A549 treated with ZK216348 at 1 μM for 4 hours (cell line): ENCODE data around the gene SUPT5H. TPM values are rescaled to one million over a fixed set of nuclear protein-coding genes. Genes with fewer than 3 reads are reported as not detected.

Experiments
- total RNA-seq: library from RNA; stranded (reverse); fragments of 200-300 nt; extraction: Qiagen RNA extraction; gene quantifications from 5 replicates; pipeline ENCODE4 v1.2.3, GENCODE V29; 2022; ENCODE audit warnings: low read depth

Gene SUPT5H
- 140 to 214 TPM (median 201 TPM) in 5 replicates for total RNA-seq

DNA sequence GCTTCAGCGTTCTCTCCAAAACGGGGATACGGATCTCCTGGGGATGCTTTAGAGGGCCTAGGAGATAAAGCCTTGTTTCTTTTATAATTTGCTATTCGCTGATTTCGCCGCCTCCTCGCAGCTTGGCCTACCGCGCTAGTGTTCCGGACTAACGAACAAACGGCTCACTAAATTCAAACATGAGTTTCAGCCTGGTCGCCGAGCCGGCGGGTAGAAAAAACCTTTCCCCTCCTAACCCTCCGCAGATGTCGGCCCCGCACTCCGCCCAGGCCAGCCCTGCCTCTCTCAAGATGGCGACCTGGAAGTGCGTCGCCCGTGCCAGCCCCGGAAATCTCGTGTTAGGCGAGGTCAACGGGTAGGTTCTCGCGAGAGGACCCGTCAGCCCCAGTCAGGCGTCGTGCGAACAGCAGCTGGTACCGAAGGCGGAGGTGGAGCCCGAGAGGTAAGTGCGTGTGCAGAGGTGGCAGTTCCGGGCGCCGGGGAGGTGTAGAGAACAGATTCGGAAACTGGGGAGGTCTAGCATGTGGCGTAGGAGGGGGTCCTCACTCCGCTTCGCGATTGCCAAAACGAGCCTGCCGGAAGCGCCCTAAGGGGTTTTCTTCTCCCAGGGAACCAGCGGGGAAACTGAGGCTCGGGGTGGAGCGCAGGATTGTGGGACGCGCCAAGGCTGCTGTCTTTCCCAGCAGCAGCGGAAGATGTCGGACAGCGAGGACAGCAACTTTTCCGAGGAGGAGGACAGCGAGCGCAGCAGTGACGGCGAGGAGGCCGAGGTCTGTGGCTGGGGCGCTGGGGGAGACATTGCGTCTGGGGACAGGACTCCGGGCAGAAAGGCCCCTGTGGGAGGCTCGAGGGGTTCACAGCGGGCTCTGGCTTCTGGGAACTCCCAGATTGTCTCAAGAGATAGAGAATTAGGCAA lies at the start of gene SUPT5H:
Gene SUPT5H (plus strand): TSS at position 387 of the 916 bp plus-strand sequence. CDS start 309 bp downstream, at position 696.

DNA sequence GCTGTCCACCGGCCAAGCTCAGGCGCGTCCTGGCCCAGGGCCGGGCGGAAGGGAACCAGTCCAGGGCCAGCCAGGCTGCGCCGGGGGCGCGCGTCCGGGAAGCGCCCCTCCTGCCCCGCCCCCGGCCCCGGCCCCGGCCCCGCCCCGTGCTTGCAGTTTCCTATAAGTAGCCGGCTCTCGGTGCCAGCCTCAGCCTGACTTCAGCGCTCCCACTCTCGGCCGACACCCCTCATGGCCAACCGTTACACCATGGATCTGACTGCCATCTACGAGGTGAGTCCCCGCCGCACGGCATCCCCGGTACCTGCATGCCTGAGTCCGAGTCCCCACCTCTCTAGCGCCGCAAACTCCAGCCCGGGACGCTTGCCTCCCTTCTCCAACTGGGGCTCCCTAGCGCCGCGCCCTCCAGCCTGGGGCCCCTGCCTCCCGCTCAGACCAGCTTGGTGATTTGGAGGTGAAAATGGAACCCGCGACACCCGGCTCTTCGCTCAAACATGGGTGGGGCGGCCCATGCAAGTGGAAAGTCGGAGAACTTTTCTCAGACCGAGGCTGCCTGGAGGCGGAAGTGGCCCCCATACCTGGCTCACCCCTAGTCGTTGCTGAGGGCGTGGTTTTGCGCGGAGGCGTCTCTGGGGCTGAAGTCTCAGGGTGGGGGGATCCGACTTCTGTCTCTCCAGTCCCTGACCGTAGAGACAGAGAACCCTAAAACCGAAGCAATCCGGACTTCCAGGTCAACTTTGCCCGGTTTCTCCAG lies 38.5 kb upstream of the SUPT5H start, which contains the start of gene ZFP36:
Gene ZFP36 (plus strand): TSS at position 192 of the 754 bp plus-strand sequence. CDS start 58 bp downstream, at position 250.

GRCh38 chr19:39412100-39412866 lies 33.1 kb upstream of the SUPT5H start, which contains the start of gene PLEKHG2:
Gene PLEKHG2, plus strand, starts transcription at chr19:39412669. Its CDS starts 1,418 bp downstream, at chr19:39414087.

GRCh38 chr19:39435499-39436349 lies 9.7 kb upstream of the SUPT5H start, which contains the start of gene RPS16:
Gene RPS16, minus strand, starts transcription at chr19:39435949. Its CDS starts 54 bp downstream, at chr19:39435895.

GRCh38 chr19:39480337-39481228 lies 35.2 kb downstream of the SUPT5H start, which contains the start of gene TIMM50:
Gene TIMM50, plus strand, starts transcription at chr19:39480838. Its CDS starts 16 bp downstream, at chr19:39480854.

DNA sequence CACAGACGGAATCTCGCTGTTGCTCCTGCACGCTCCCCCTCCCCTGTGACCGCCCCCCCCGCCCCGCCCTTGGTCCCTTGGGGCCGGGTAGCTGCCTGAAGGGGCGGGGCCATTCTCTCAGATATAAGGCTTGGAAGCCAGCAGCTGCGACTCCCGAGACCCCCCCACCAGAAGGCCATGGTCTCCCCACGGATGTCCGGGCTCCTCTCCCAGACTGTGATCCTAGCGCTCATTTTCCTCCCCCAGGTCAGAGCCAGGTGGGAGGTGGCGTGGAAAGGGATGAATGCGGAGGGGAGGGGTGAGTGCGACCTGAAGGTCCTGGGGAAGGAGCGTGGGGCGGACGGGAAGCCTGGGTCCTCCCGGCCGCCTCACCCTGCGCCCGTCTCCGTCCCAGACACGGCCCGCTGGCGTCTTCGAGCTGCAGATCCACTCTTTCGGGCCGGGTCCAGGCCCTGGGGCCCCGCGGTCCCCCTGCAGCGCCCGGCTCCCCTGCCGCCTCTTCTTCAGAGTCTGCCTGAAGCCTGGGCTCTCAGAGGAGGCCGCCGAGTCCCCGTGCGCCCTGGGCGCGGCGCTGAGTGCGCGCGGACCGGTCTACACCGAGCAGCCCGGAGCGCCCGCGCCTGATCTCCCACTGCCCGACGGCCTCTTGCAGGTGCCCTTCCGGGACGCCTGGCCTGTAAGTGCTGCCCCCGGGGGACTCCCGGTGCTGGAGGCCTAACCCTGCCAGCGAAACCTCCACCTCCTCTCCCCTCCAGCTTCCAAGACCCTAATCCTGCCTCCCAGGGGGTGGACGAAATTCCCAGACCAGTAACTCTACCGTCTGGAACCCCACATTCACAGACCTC lies 53.6 kb downstream of the SUPT5H start, which contains the start of gene DLL3:
Gene DLL3 (plus strand): TSS at position 150 of the 845 bp plus-strand sequence. CDS start 28 bp downstream, at position 178.

DNA sequence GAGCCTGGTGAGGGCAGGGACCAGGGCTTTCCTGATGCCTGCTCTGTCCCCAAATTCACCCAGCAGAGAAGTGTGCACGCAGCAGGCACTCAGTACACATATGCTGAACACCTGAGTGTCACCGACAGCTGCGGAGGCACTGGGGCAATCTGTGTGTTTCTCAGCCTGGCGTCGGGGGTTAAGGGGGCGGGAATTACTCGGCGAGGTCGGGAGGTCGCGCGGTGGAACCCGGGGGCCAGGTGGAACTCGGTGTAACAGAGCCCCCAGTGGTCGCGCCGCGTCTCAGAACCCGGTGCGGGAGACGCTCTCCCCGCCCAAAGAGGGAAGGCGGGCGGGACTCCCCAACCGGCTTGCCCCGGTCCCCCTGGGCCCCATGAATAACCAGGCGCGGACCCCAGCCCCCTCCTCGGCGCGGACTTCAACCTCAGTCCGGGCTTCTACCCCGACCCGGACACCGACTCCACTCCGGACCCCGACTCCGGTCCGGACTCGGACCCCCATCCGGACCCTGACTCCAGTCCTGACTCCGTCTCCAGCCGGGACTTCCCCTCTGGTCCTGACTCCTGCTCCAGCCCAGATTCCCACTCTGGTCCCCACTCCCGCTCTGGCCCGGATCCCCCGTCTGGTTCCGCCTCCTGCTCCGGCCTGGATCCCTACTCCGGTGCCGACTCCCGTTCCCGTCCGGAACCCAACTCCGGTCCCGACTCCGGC lies 69.6 kb downstream of the SUPT5H start, which contains the start of gene SELENOV:
Gene SELENOV (plus strand): TSS at position 300 of the 711 bp plus-strand sequence. CDS start 74 bp downstream, at position 374.

Other genes with a start within 250 kb of the SUPT5H start
- gene NCCRP1, start 248.6 kb upstream of the SUPT5H start, total RNA-seq = 1.2 to 1.8 TPM (median 1.5 TPM) in 5 replicates
- gene SYCN, start 241.3 kb upstream of the SUPT5H start, total RNA-seq = not detected in 5 replicates
- not detected in 5 replicates for gene IFNL3, start 200.6 kb upstream of the SUPT5H start, total RNA-seq
- gene IFNL4, start 196.7 kb upstream of the SUPT5H start, total RNA-seq = not detected in 5 replicates
- gene IFNL2, start 177.2 kb upstream of the SUPT5H start, total RNA-seq = not detected in 5 replicates
- 0.30 TPM in 1 of 5 replicates, not detected in the others for gene IFNL1, start 149.2 kb upstream of the SUPT5H start, total RNA-seq
- gene LRFN1, start 124.7 kb upstream of the SUPT5H start, total RNA-seq = 5.9 to 13.6 TPM (median 12.4 TPM) in 5 replicates
- 0.39 to 0.49 TPM in 2 of 5 replicates, not detected in the others for gene GMFG, start 109.5 kb upstream of the SUPT5H start, total RNA-seq
- 90.7 to 196 TPM (median 187 TPM) in 5 replicates for gene SAMD4B, start 103.2 kb upstream of the SUPT5H start, total RNA-seq
- 63.9 to 86.0 TPM (median 79.1 TPM) in 5 replicates for gene PAF1, start 54.5 kb upstream of the SUPT5H start, total RNA-seq
- gene MED29, start 54.2 kb upstream of the SUPT5H start, total RNA-seq = 57.7 to 76.7 TPM (median 68.7 TPM) in 5 replicates
- gene ZFP36, start 38.7 kb upstream of the SUPT5H start, total RNA-seq = 102 to 201 TPM (median 151 TPM) in 5 replicates
- gene PLEKHG2, start 32.9 kb upstream of the SUPT5H start, total RNA-seq = 43.4 to 100 TPM (median 80.1 TPM) in 5 replicates
- 5,245 to 7,224 TPM (median 7,041 TPM) in 5 replicates for gene RPS16, start 9.6 kb upstream of the SUPT5H start, total RNA-seq
- gene TIMM50, start 35.3 kb downstream of the SUPT5H start, total RNA-seq = 162 to 226 TPM (median 224 TPM) in 5 replicates
- gene DLL3, start 53.4 kb downstream of the SUPT5H start, total RNA-seq = 7.4 to 12.3 TPM (median 10.9 TPM) in 5 replicates
- gene SELENOV, start 69.6 kb downstream of the SUPT5H start, total RNA-seq = not detected in 5 replicates
- gene EID2B, start 87.3 kb downstream of the SUPT5H start, total RNA-seq = 5.0 to 10.8 TPM (median 10.0 TPM) in 5 replicates
- 36.7 to 52.9 TPM (median 46.4 TPM) in 5 replicates for gene EID2, start 94.6 kb downstream of the SUPT5H start, total RNA-seq
- not detected in 5 replicates for gene LGALS13, start 156.9 kb downstream of the SUPT5H start, total RNA-seq
- gene LGALS16, start 210.3 kb downstream of the SUPT5H start, total RNA-seq = not detected in 5 replicates